Lung (tissue), 12 donors: ENCODE results near the gene LLCFC1. TPM values are rescaled to one million over a fixed set of nuclear protein-coding genes. Genes with fewer than 3 reads are reported as not detected.

Experiments
- ATAC-seq: fragments of 200-7000 bp; cut with Tn5 transposase; one replicate; pipeline ENCODE4 v1.9.1; 2020; ENCODE audit warnings: moderate number of reproducible peaks; ENCODE audit not compliant: insufficient read depth, low FRiP score
- DNase-seq, 3 donors: peaks; one replicate each; pipeline ENCODE4 v3.0.0-alpha.2; 2013 to 2017
- H3K27ac ChIP-seq, 2 donors: one replicate each; pipeline ENCODE4 v1.5.1; 2013; ENCODE audit warnings: mild to moderate bottlenecking in 2 of 2, moderate library complexity in 2 of 2, control low read depth in 1 of 2, inconsistent platforms in 1 of 2, low read depth in 1 of 2, low read length in 1 of 2
- H3K27me3 ChIP-seq, 3 donors: one replicate each; pipeline ENCODE4 v1.5.1; 2013; ENCODE audit warnings: low read length in 2 of 3; ENCODE audit not compliant: control insufficient read depth in 3 of 3, insufficient read depth in 3 of 3
- H3K36me3 ChIP-seq, 4 donors: one replicate each; pipeline ENCODE4 v1.5.1; 2013; ENCODE audit warnings: low read length in 4 of 4, mild to moderate bottlenecking in 1 of 4, moderate library complexity in 1 of 4; ENCODE audit not compliant: control insufficient read depth in 4 of 4, insufficient read depth in 4 of 4
- H3K4me1 ChIP-seq, 5 donors: one replicate each; pipeline ENCODE4 v1.5.1; 2013; ENCODE audit warnings: low read length in 5 of 5, mild to moderate bottlenecking in 2 of 5, moderate library complexity in 1 of 5; ENCODE audit not compliant: control insufficient read depth in 5 of 5, insufficient read depth in 5 of 5
- H3K4me3 ChIP-seq: one replicate; pipeline ENCODE4 v1.5.1; 2013; ENCODE audit warnings: mild to moderate bottlenecking, control low read depth, moderate library complexity
- H3K9ac ChIP-seq, 2 donors: one replicate each; pipeline ENCODE4 v1.5.1; 2013; ENCODE audit warnings: low read length in 2 of 2, control low read depth in 1 of 2; ENCODE audit not compliant: insufficient read depth in 1 of 2
- H3K9me3 ChIP-seq, 4 donors: one replicate each; pipeline ENCODE4 v1.5.1; 2013; ENCODE audit warnings: low read length in 3 of 4, mild to moderate bottlenecking in 1 of 4, moderate library complexity in 1 of 4; ENCODE audit not compliant: control insufficient read depth in 4 of 4, insufficient read depth in 3 of 4
- WGBS, 2 donors: extraction: QIAGEN DNeasy Blood & Tissue Kit; methylation state at CpG; one replicate each; pipeline ENCODE4 v1.1.7; 2013; 5-methylcytosine and 5-hydroxymethylcytosine counted together
- polyA plus RNA-seq, 2 donors: library from polyadenylated mRNA; stranded (reverse); fragments of 200-250 nt; gene quantifications; one replicate each; pipeline ENCODE4 v1.2.1, GENCODE V29; 2013
- total RNA-seq, 2 donors: library from RNA; depleted of rRNA in 1 of 2; stranded (reverse); fragments of >200 nt in 1 of 2; gene quantifications; one replicate each; pipeline ENCODE4 v1.2.1, GENCODE V29; 2014 to 2021
- TF ChIP-seq, protein P1 (sequence below): IDR thresholded peaks from 2 replicates; pipeline ENCODE4 v1.5.1; 2012; ENCODE audit warnings: mild to moderate bottlenecking; ENCODE audit errors: control extremely low read depth, extremely low read depth
- donor health status: control.
- donor health status: control.
- donor health status: Bipolar disorder and iron deficiency.
- donor health status: healthy.
- donor health status: DM: yes; HTN: yes; CAD: no.

LLCFC1 gene
- total and polyA plus RNA-seq, 4 donors: 0.22 to 0.70 TPM; not detected in 2

DNA sequence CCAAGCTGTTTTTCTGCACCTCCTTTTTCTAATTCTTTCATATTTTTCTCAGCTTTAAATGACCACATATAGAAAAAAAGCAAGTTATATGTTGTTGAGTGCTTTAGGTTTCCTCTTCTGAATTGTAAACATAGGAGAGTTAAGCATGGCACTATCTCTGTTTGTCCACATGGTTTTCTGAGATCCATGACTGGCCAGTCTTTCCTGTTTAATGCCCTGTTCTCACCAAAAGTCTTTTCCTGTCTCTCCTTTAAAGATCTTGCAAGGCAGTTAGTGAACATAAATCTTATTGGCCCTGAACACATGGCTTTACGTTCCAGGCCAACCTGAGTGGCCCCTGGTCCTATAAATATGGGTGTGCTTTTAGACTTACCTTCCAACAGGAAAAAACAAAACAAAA lies 25.2 kb upstream of the LLCFC1 start:
- WGBS, 2 donors: 41 to 51% methylated on average over 1 of the region's 1 CpG

GRCh38 chr7:142915315-142915714 lies 24.0 kb upstream of the LLCFC1 start:
- no peaks in the 10 kb centered on the region for H3K36me3 ChIP-seq
- no peak overlapping the region for H3K27ac ChIP-seq
- 92% methylated on average over 8 of the region's 8 CpGs for WGBS, 2 donors
- no peak overlapping the region for H3K4me3 ChIP-seq
- no peak for ATAC-seq
- TF ChIP-seq, protein P1, sequence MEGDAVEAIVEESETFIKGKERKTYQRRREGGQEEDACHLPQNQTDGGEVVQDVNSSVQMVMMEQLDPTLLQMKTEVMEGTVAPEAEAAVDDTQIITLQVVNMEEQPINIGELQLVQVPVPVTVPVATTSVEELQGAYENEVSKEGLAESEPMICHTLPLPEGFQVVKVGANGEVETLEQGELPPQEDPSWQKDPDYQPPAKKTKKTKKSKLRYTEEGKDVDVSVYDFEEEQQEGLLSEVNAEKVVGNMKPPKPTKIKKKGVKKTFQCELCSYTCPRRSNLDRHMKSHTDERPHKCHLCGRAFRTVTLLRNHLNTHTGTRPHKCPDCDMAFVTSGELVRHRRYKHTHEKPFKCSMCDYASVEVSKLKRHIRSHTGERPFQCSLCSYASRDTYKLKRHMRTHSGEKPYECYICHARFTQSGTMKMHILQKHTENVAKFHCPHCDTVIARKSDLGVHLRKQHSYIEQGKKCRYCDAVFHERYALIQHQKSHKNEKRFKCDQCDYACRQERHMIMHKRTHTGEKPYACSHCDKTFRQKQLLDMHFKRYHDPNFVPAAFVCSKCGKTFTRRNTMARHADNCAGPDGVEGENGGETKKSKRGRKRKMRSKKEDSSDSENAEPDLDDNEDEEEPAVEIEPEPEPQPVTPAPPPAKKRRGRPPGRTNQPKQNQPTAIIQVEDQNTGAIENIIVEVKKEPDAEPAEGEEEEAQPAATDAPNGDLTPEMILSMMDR: no peak
- DNase-seq: no peak
- no peaks in the 10 kb centered on the region for H3K9me3 ChIP-seq
- H3K9ac ChIP-seq: no peak overlapping the region
- H3K27me3 ChIP-seq: no peaks in the 10 kb centered on the region
- no peaks in the 10 kb centered on the region for H3K4me1 ChIP-seq

More for the DNA sequence above, 25.2 kb upstream of the LLCFC1 start:
- ATAC-seq (no peak), DNase-seq (no peak)
- Histone ChIP-seq H3K4me3 (no peak overlapping the region), H3K9ac (no peak overlapping the region), H3K9me3 (no peaks in the 10 kb centered on the region), H3K27ac (no peak overlapping the region), H3K36me3 (no peaks in the 10 kb centered on the region), H3K4me1 (no peaks in the 10 kb centered on the region), H3K27me3 (no peaks in the 10 kb centered on the region)
- TF ChIP-seq, protein P1: no peak

GRCh38 chr7:142916508-142916907 lies 22.8 kb upstream of the LLCFC1 start:
- H3K9me3 ChIP-seq: no peaks in the 10 kb centered on the region
- no peaks in the 10 kb centered on the region for H3K36me3 ChIP-seq
- no peak for ATAC-seq
- H3K27ac ChIP-seq: no peak overlapping the region
- H3K9ac ChIP-seq: no peak overlapping the region
- no peaks in the 10 kb centered on the region for H3K27me3 ChIP-seq
- no peaks in the 10 kb centered on the region for H3K4me1 ChIP-seq
- H3K4me3 ChIP-seq: no peak overlapping the region
- TF ChIP-seq, protein P1: no peak
- DNase-seq: no peak
- WGBS, 2 donors: 73 to 84% methylated on average over 2 of the region's 2 CpGs

GRCh38 chr7:142917447-142917846 lies 21.8 kb upstream of the LLCFC1 start:
- DNase-seq (no peak), ATAC-seq (no peak)
- Histone ChIP-seq H3K9me3 (no peaks in the 10 kb centered on the region), H3K27ac (no peak overlapping the region), H3K4me1 (no peaks in the 10 kb centered on the region), H3K9ac (no peak overlapping the region), H3K36me3 (no peaks in the 10 kb centered on the region), H3K4me3 (no peak overlapping the region), H3K27me3 (no peaks in the 10 kb centered on the region)
- 82 to 94% methylated on average over 3 of the region's 3 CpGs for WGBS, 2 donors
- TF ChIP-seq, protein P1: no peak
